Measurements from ENCODE around the gene STEAP3. TPM values are rescaled to one million over a fixed set of nuclear protein-coding genes. Genes with fewer than 3 reads are reported as not detected.

Gene STEAP3
- total RNA-seq, 1 experiment from 2014 or later = 32.3 TPM

GRCh38 chr2:119181391-119181790 lies 42.2 kb upstream of the STEAP3 start:
- Histone ChIP-seq H3K4me1 (ENCODE audit: control insufficient read depth in 1 of 2, insufficient read depth in 2 of 2, low read length in 2 of 2) (peaks cover 5 to 7% of the 10 kb centered on the region in 2 experiments; a peak in 2 of 4 replicates), H3K79me2 (ENCODE audit: insufficient read depth, low read length) (no peaks in the 10 kb centered on the region), H3K9me2 (ENCODE audit: insufficient read depth) (no peaks in the 10 kb centered on the region), H2AFZ (ENCODE audit: low read depth, low read length, poor library complexity, severe bottlenecking) (no peak overlapping the region), H3K36me3 (ENCODE audit: control insufficient read depth in 1 of 2, insufficient read depth in 2 of 2, low read length in 2 of 2) (no peaks in the 10 kb centered on the region), H3K27me3 (ENCODE audit: insufficient read depth, low read length) (no peaks in the 10 kb centered on the region), H3K9me3 (ENCODE audit: control insufficient read depth in 1 of 2, insufficient read depth in 1 of 2, low read depth in 1 of 2, low read length in 2 of 2) (no peaks in the 10 kb centered on the region), H3K4me3 (replicated peaks in 1 of 2; ENCODE audit: low read depth in 1 of 2, low read length in 2 of 2) (no peak overlapping the region), H3K4me2 (ENCODE audit: low read length) (no peak overlapping the region), H4K20me1 (ENCODE audit: insufficient read depth) (no peaks in the 10 kb centered on the region), H3K9ac (ENCODE audit: low read length) (no peak overlapping the region), H3K27ac (ENCODE audit: low read depth, low read length) (no peak overlapping the region)
- ChIA-PET CTCF (no interaction called here), POLR2A (no interaction called here), RAD21 (ENCODE audit: low non-redundant PET in 1 of 2, low total read pairs in 2 of 2, uncharacterized antibody in 2 of 2, unreplicated experiment in 2 of 2) (no interaction called here)
- intact Hi-C loops (cut with micrococcal nuclease) = no loop called here
- ATAC-seq (no peak), DNase-seq (ENCODE audit: low read depth, low spot score) (no peak)
- no TSS peak for BruUV-seq (replicated peaks)
- TF ChIP-seq SIN3A (IDR thresholded peaks at IDR 0.05; ENCODE audit: low read depth) = no peak
- no peak for TF ChIP-seq EZH2 (IDR thresholded peaks at IDR 0.05)
- no peak for TF ChIP-seq POLR2A (IDR thresholded peaks at IDR 0.05; ENCODE audit: borderline replicate concordance, extremely low read depth, insufficient read depth, insufficient read length)
- TF ChIP-seq POLR2AphosphoS5 (IDR thresholded peaks at IDR 0.05; ENCODE audit: low read depth, low read length) = no peak
- TF ChIP-seq TCF7L2 (IDR thresholded peaks at IDR 0.05; ENCODE audit: borderline replicate concordance, extremely low read depth, insufficient read depth, insufficient read length) = no peak
- TF ChIP-seq EZH2phosphoT487 (IDR thresholded peaks at IDR 0.05; ENCODE audit: borderline replicate concordance) = no peak
- TF ChIP-seq MAX (IDR thresholded peaks at IDR 0.05) = no peak
- no peak for TF ChIP-seq REST (IDR thresholded peaks at IDR 0.05; ENCODE audit: low read depth)
- no peak for TF ChIP-seq SRF (IDR thresholded peaks at IDR 0.05; ENCODE audit: low read depth)
- TF ChIP-seq RAD21 (IDR thresholded peaks at IDR 0.05; ENCODE audit: low read depth) = no peak
- no peak for TF ChIP-seq CEBPB (IDR thresholded peaks at IDR 0.05; ENCODE audit: low read depth)

Measured in HCT116 (cell line).